ENCODE results near the gene BCL6. TPM values are rescaled to one million over a fixed set of nuclear protein-coding genes. Genes with fewer than 3 reads are reported as not detected.

The BCL6 gene
- total and polyA plus RNA-seq, 2 of the 8 experiments (the other 6 are each of a cell fraction or from before 2014, with no cell fraction given): 5.7 to 10.4 TPM

DNA sequence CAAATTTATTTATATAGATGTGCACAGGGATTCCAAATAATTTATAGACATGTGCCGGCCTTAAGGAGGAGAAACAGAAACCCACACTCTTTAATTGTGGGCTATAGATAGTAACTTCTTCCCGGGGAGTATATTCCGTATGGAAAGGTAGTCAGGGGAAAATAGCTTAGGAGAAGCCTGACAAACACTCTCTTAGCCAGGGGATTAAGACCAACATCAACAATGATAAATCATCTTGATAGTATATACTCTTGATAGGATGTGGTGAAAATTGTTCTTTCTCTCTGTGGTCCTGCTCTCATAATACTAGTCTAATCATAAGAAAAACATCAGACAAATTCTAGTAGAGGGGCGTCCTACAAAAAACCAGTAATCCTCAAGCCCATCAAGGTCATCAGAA is 8.2 kb upstream of the BCL6 start (continued):
- TF ChIP-seq CHD7 (IDR thresholded peaks at IDR 0.05; ENCODE audit: insufficient replicate concordance, low read length): no peak
- no peak for TF ChIP-seq SIN3A (conservative IDR thresholded peaks at IDR 0.05 in 1 of 2, IDR thresholded peaks at IDR 0.05 in 1 of 2; ENCODE audit: low read depth in 1 of 2, low read length in 2 of 2)
- no peak for TF ChIP-seq SIRT6 (IDR thresholded peaks at IDR 0.05; ENCODE audit: low read length)
- no peak for TF ChIP-seq SUZ12 (IDR thresholded peaks at IDR 0.05; ENCODE audit: low read length)
- TF ChIP-seq ZNF274 (IDR thresholded peaks at IDR 0.05; ENCODE audit: borderline replicate concordance, extremely low read depth, low read length): no peak
- TF ChIP-seq SAP30 (IDR thresholded peaks at IDR 0.05; ENCODE audit: insufficient read depth, insufficient replicate concordance, low read length): no peak
